GM12878 (cell line): Measurements from ENCODE around the gene COX5A. TPM values are rescaled to one million over a fixed set of nuclear protein-coding genes. Genes with fewer than 3 reads are reported as not detected.

Source experiments
- ATF7 ChIP-seq: fragments of 450-650 bp; IDR thresholded peaks from 2 replicates; pipeline ENCODE4 v1.6.1; 2016; ENCODE audit warnings: low read depth, mild to moderate bottlenecking
- E2F8 ChIP-seq: fragments of 450-650 bp; IDR thresholded peaks from 2 replicates; pipeline ENCODE4 v1.6.1; 2018; ENCODE audit warnings: mild to moderate bottlenecking, low read depth, moderate library complexity; ENCODE audit not compliant: partially characterized antibody
- GABPA ChIP-seq: IDR thresholded peaks from 2 replicates; pipeline ENCODE4 v1.6.1; 2014; ENCODE audit warnings: antibody characterized with exemption, low read depth, mild to moderate bottlenecking, inconsistent platforms
- HDAC2 ChIP-seq: fragments of 200-600 bp; sonication (generic); IDR thresholded peaks from 2 replicates; pipeline ENCODE4 v1.6.1; 2017
- MEF2B ChIP-seq: fragments of 450-650 bp; IDR thresholded peaks from 2 replicates; pipeline ENCODE4 v1.6.1; 2018; ENCODE audit warnings: mild to moderate bottlenecking, moderate library complexity; ENCODE audit not compliant: partially characterized antibody, poor library complexity, severe bottlenecking
- NFYB ChIP-seq: IDR thresholded peaks from 2 replicates; pipeline ENCODE4 v1.6.1; 2011; ENCODE audit warnings: low read depth, mild to moderate bottlenecking, low read length, improper control_type of control experiment, moderate library complexity; ENCODE audit not compliant: insufficient read depth
- RB1 ChIP-seq: fragments of 450-650 bp; formaldehyde crosslinking; IDR thresholded peaks from 2 replicates; pipeline ENCODE4 v1.6.1; 2017; ENCODE audit warnings: mild to moderate bottlenecking, borderline replicate concordance
- SIX5 ChIP-seq: IDR thresholded peaks from 2 replicates; pipeline ENCODE4 v1.6.1; 2011; ENCODE audit warnings: mild to moderate bottlenecking, low read depth, low read length, moderate library complexity; ENCODE audit not compliant: severe bottlenecking
- YY1 ChIP-seq: IDR thresholded peaks from 2 replicates; pipeline ENCODE4 v1.6.1; 2011; ENCODE audit warnings: low read depth, mild to moderate bottlenecking, low read length
- ZNF207 ChIP-seq: fragments of 450-650 bp; IDR thresholded peaks from 2 replicates; pipeline ENCODE4 v1.6.1; 2014; ENCODE audit warnings: antibody characterized with exemption, mild to moderate bottlenecking, borderline replicate concordance
- polyA plus RNA-seq, 11 experiments: library from polyadenylated mRNA; depleted of rRNA in 4 of 11; unstranded in 6 of 11; stranded (reverse) in 5 of 11; fragments of >200 nt; fragmentation: Nextera tagmentation in 4 of 11; fragmentation: Illumina TruSeq in 1 of 11; extraction: Ambion mirVana in 4 of 11; extraction: Trizol in 1 of 11; gene quantifications; 1 replicate in 1 of 11; 2 replicates in 10 of 11; pipeline versions ENCODE4 v1.2.1 to v1.2.3, GENCODE V29; 2011 to 2016; ENCODE audit warnings: inconsistent platforms in 2 of 11, missing spikeins in 2 of 11, low read depth in 1 of 11
- total RNA-seq, 4 experiments: library from RNA; depleted of rRNA in 3 of 4; stranded (reverse); fragments of >200 nt in 3 of 4; fragmentation: Illumina TruSeq in 1 of 4; extraction: Trizol in 1 of 4; gene quantifications; 2 replicates each; pipeline versions ENCODE4 v1.2.1 to v1.2.3, GENCODE V29; 2013 to 2021
- TF ChIP-seq, protein P1 (sequence below): fragments of 450-650 bp; IDR thresholded peaks from 2 replicates; pipeline ENCODE4 v1.6.1; 2016; ENCODE audit warnings: mild to moderate bottlenecking, moderate library complexity, borderline replicate concordance
- TF ChIP-seq, protein P2 (sequence below): fragments of 450-650 bp; IDR thresholded peaks from 2 replicates; pipeline ENCODE4 v1.6.1; 2017; ENCODE audit warnings: mild to moderate bottlenecking, moderate library complexity
- TF ChIP-seq, protein P3 (sequence below): fragments of 450-650 bp; formaldehyde crosslinking; IDR thresholded peaks from 2 replicates; pipeline ENCODE4 v1.5.0; 2022; ENCODE audit warnings: mild to moderate bottlenecking, missing genetic modification characterization

Gene COX5A
- total and polyA plus RNA-seq, 10 of the 15 experiments (the other 5 are each of a cell fraction or from before 2014, with no cell fraction given) = 84.5 to 1,218 (median 392) TPM

GRCh38 chr15:74889883-74890664 lies 47.8 kb downstream of the COX5A start, which contains the start of gene MPI (continued):
- TF ChIP-seq RB1 (no peak), ZNF207 (peak; percentile 20; the same call in 1 of the 2 replicates), YY1 (peak; percentile 97), SIX5 (peak; percentile 96), HDAC2 (no peak), E2F8 (no peak), ATF7 (peak; percentile 39; the same call in 1 of the 2 replicates), NFYB (0 out of 2 replicates have a peak, but pooled peaks have one; percentile 7), GABPA (no peak), MEF2B (peak; percentile 23)
- TF ChIP-seq, protein P1, sequence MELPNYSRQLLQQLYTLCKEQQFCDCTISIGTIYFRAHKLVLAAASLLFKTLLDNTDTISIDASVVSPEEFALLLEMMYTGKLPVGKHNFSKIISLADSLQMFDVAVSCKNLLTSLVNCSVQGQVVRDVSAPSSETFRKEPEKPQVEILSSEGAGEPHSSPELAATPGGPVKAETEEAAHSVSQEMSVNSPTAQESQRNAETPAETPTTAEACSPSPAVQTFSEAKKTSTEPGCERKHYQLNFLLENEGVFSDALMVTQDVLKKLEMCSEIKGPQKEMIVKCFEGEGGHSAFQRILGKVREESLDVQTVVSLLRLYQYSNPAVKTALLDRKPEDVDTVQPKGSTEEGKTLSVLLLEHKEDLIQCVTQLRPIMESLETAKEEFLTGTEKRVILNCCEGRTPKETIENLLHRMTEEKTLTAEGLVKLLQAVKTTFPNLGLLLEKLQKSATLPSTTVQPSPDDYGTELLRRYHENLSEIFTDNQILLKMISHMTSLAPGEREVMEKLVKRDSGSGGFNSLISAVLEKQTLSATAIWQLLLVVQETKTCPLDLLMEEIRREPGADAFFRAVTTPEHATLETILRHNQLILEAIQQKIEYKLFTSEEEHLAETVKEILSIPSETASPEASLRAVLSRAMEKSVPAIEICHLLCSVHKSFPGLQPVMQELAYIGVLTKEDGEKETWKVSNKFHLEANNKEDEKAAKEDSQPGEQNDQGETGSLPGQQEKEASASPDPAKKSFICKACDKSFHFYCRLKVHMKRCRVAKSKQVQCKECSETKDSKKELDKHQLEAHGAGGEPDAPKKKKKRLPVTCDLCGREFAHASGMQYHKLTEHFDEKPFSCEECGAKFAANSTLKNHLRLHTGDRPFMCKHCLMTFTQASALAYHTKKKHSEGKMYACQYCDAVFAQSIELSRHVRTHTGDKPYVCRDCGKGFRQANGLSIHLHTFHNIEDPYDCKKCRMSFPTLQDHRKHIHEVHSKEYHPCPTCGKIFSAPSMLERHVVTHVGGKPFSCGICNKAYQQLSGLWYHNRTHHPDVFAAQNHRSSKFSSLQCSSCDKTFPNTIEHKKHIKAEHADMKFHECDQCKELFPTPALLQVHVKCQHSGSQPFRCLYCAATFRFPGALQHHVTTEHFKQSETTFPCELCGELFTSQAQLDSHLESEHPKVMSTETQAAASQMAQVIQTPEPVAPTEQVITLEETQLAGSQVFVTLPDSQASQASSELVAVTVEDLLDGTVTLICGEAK = no peak; the same call in 1 of the 2 replicates
- TF ChIP-seq, protein P2, sequence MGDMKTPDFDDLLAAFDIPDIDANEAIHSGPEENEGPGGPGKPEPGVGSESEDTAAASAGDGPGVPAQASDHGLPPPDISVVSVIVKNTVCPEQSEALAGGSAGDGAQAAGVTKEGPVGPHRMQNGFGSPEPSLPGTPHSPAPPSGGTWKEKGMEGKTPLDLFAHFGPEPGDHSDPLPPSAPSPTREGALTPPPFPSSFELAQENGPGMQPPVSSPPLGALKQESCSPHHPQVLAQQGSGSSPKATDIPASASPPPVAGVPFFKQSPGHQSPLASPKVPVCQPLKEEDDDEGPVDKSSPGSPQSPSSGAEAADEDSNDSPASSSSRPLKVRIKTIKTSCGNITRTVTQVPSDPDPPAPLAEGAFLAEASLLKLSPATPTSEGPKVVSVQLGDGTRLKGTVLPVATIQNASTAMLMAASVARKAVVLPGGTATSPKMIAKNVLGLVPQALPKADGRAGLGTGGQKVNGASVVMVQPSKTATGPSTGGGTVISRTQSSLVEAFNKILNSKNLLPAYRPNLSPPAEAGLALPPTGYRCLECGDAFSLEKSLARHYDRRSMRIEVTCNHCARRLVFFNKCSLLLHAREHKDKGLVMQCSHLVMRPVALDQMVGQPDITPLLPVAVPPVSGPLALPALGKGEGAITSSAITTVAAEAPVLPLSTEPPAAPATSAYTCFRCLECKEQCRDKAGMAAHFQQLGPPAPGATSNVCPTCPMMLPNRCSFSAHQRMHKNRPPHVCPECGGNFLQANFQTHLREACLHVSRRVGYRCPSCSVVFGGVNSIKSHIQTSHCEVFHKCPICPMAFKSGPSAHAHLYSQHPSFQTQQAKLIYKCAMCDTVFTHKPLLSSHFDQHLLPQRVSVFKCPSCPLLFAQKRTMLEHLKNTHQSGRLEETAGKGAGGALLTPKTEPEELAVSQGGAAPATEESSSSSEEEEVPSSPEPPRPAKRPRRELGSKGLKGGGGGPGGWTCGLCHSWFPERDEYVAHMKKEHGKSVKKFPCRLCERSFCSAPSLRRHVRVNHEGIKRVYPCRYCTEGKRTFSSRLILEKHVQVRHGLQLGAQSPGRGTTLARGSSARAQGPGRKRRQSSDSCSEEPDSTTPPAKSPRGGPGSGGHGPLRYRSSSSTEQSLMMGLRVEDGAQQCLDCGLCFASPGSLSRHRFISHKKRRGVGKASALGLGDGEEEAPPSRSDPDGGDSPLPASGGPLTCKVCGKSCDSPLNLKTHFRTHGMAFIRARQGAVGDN = peak; percentile 88; the same call in 1 of the 2 replicates
- TF ChIP-seq, protein P3, sequence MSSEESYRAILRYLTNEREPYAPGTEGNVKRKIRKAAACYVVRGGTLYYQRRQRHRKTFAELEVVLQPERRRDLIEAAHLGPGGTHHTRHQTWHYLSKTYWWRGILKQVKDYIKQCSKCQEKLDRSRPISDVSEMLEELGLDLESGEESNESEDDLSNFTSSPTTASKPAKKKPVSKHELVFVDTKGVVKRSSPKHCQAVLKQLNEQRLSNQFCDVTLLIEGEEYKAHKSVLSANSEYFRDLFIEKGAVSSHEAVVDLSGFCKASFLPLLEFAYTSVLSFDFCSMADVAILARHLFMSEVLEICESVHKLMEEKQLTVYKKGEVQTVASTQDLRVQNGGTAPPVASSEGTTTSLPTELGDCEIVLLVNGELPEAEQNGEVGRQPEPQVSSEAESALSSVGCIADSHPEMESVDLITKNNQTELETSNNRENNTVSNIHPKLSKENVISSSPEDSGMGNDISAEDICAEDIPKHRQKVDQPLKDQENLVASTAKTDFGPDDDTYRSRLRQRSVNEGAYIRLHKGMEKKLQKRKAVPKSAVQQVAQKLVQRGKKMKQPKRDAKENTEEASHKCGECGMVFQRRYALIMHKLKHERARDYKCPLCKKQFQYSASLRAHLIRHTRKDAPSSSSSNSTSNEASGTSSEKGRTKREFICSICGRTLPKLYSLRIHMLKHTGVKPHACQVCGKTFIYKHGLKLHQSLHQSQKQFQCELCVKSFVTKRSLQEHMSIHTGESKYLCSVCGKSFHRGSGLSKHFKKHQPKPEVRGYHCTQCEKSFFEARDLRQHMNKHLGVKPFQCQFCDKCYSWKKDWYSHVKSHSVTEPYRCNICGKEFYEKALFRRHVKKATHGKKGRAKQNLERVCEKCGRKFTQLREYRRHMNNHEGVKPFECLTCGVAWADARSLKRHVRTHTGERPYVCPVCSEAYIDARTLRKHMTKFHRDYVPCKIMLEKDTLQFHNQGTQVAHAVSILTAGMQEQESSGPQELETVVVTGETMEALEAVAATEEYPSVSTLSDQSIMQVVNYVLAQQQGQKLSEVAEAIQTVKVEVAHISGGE (CRISPR knock-in tag) = no peak
